Placental pericyte (primary cell): ENCODE measurements around the gene CNNM4. TPM values are rescaled to one million over a fixed set of nuclear protein-coding genes. Genes with fewer than 3 reads are reported as not detected.

Experiments
- small RNA-seq: library from RNA; depleted of rRNA; stranded (forward); fragments of <200 nt; gene quantifications from one replicate; pipeline ENCODE3, GENCODE V24; 2012; ENCODE audit warnings: low replicate concordance
- total RNA-seq: library from RNA; depleted of rRNA; stranded (reverse); fragments of >200 nt; gene quantifications from 2 replicates; pipeline ENCODE4 v1.2.3, GENCODE V29; 2012

CNNM4 gene
- 5.9 and 7.0 TPM in 2 replicates for total RNA-seq

GRCh38 chr2:96760036-96760985 lies at the start of gene CNNM4:
CNNM4 (plus strand) TSS chr2:96760902; CDS start chr2:96761000, 98 bp downstream.

GRCh38 chr2:96739633-96740428 lies 20.9 kb upstream of the CNNM4 start, which contains the start of gene LMAN2L:
LMAN2L (minus strand) TSS chr2:96740064; CDS start chr2:96740040, 24 bp downstream.

GRCh38 chr2:96816127-96816835 lies 55.6 kb downstream of the CNNM4 start, which contains the start of gene CNNM3:
CNNM3 (plus strand) TSS chr2:96816268; CDS start chr2:96816278, 10 bp downstream.

GRCh38 chr2:96843538-96844268 lies 83.0 kb downstream of the CNNM4 start, which contains the start of gene ANKRD23:
ANKRD23 (minus strand) TSS chr2:96844021; CDS start chr2:96843992, 29 bp downstream.

GRCh38 chr2:96857667-96858372 lies 97.1 kb downstream of the CNNM4 start, which contains the start of gene ANKRD39:
ANKRD39 (minus strand) TSS chr2:96858016; CDS start chr2:96857987, 29 bp downstream.

Small RNA genes lying within 50 kb of the gene (small RNA-seq; reads per million reads assigned to genes)
- not detected for gene MIR3127

Other genes with a start within 250 kb of the CNNM4 start
- 8.1 and 8.2 TPM in 2 replicates for gene ARID5A, start 224.2 kb upstream of the CNNM4 start, total RNA-seq
- 41.7 and 44.0 TPM in 2 replicates for gene KANSL3, start 122.6 kb upstream of the CNNM4 start, total RNA-seq
- gene FER1L5, start 118.1 kb upstream of the CNNM4 start, total RNA-seq, result under 0.01 and 0.29 TPM in 2 replicates
- 19.5 and 24.1 TPM in 2 replicates for gene LMAN2L, start 20.8 kb upstream of the CNNM4 start, total RNA-seq
- 10.0 and 19.0 TPM in 2 replicates for gene CNNM3, start 55.4 kb downstream of the CNNM4 start, total RNA-seq
- 1.1 and 1.3 TPM in 2 replicates for gene ANKRD23, start 83.1 kb downstream of the CNNM4 start, total RNA-seq
- 3.1 and 10.3 TPM in 2 replicates for gene ANKRD39, start 97.1 kb downstream of the CNNM4 start, total RNA-seq
- gene SEMA4C, start 109.2 kb downstream of the CNNM4 start, total RNA-seq, result 43.1 and 43.5 TPM in 2 replicates
- gene FAM178B, start 225.7 kb downstream of the CNNM4 start, total RNA-seq, result not detected in 2 replicates